HEK293 (cell line): ENCODE results near the gene GADD45G.

Source experiments
- CTCF ChIA-PET: fragments of 350-600 bp; formaldehyde crosslinking; extraction: SDS; loops from one replicate; lab custom pipeline; 2021; ENCODE audit warnings: antibody characterized with exemption; lab: Yijun Ruan, JAX
- POLR2A ChIA-PET: fragments of 300-600 bp; formaldehyde crosslinking; extraction: SDS; loops from one replicate; lab custom pipeline; 2020; ENCODE audit warnings: antibody characterized with exemption, inconsistent platforms; lab: Yijun Ruan, JAX
- H3K27ac ChIP-seq: fragments of 200-500 bp; sonication (Bioruptor generic); 2 replicates; pipeline ENCODE4 v1.5.1; 2014; ENCODE audit warnings: low read depth, low read length, control low read depth, inconsistent platforms; ENCODE audit errors: extremely low read depth
- H3K36me3 ChIP-seq, 2 experiments: fragments of 200-500 bp in 1 of 2; sonication (Bioruptor generic) in 1 of 2; 1 replicate in 1 of 2; 2 replicates in 1 of 2; pipeline ENCODE4 v1.5.1; 2014 to 2017; ENCODE audit warnings: inconsistent platforms in 2 of 2, low read length in 2 of 2; ENCODE audit not compliant: control insufficient read depth in 2 of 2, insufficient read depth in 1 of 2
- H3K4me1 ChIP-seq: fragments of 200-500 bp; sonication (Bioruptor generic); 2 replicates; pipeline ENCODE4 v1.5.1; 2014; ENCODE audit warnings: mild to moderate bottlenecking, low read length, inconsistent platforms; ENCODE audit not compliant: control insufficient read depth, insufficient read depth
- H3K4me3 ChIP-seq: 2 replicates; pipeline ENCODE4 v1.5.1; 2011; ENCODE audit warnings: low read depth, mild to moderate bottlenecking, control low read depth, low read length, moderate library complexity
- H3K9me3 ChIP-seq: fragments of 200-500 bp; sonication (Bioruptor generic); 2 replicates; pipeline ENCODE4 v1.5.1; 2014; ENCODE audit warnings: low read depth, low read length, inconsistent platforms; ENCODE audit not compliant: control insufficient read depth, insufficient read depth
- CTCF ChIP-seq: fragments of 450-650 bp; formaldehyde crosslinking; IDR thresholded peaks from 2 replicates; pipeline ENCODE4 v1.5.1; 2016; ENCODE audit warnings: missing biosample characterization, missing genetic modification characterization
- EGR2 ChIP-seq: fragments of 450-650 bp; formaldehyde crosslinking; IDR thresholded peaks from 2 replicates; pipeline ENCODE4 v1.5.1; 2016; ENCODE audit warnings: low read depth, missing biosample characterization, missing genetic modification characterization
- MEIS1 ChIP-seq: sonication (generic); formaldehyde crosslinking; IDR thresholded peaks from 2 replicates; pipeline ENCODE4 v1.8.1; 2022; ENCODE audit warnings: missing genetic modification reagents, mild to moderate bottlenecking, borderline replicate concordance
- PBX3 ChIP-seq: sonication (generic); formaldehyde crosslinking; IDR thresholded peaks from 2 replicates; pipeline ENCODE4 v1.8.1; 2022; ENCODE audit warnings: mild to moderate bottlenecking, moderate library complexity, missing genetic modification reagents
- SCRT1 ChIP-seq: fragments of 450-650 bp; formaldehyde crosslinking; IDR thresholded peaks from 2 replicates; pipeline ENCODE4 v1.5.1; 2016; ENCODE audit warnings: missing biosample characterization, missing genetic modification characterization, borderline replicate concordance
- YY2 ChIP-seq: fragments of 450-650 bp; formaldehyde crosslinking; IDR thresholded peaks from 2 replicates; pipeline ENCODE4 v1.5.1; 2016; ENCODE audit warnings: missing biosample characterization, missing genetic modification characterization
- ZNF10 ChIP-seq: fragments of 450-650 bp; formaldehyde crosslinking; IDR thresholded peaks from 2 replicates; pipeline ENCODE4 v1.5.1; 2017; ENCODE audit warnings: missing biosample characterization, missing genetic modification characterization
- ZNF146 ChIP-seq: fragments of 450-650 bp; formaldehyde crosslinking; IDR thresholded peaks from 2 replicates; pipeline ENCODE4 v1.5.1; 2016; ENCODE audit warnings: missing biosample characterization, missing genetic modification characterization
- ZNF16 ChIP-seq: fragments of 450-650 bp; formaldehyde crosslinking; IDR thresholded peaks from 2 replicates; pipeline ENCODE4 v1.5.1; 2016; ENCODE audit warnings: low read depth, missing biosample characterization, missing genetic modification characterization
- ZNF24 ChIP-seq: fragments of 450-650 bp; formaldehyde crosslinking; IDR thresholded peaks from 2 replicates; pipeline ENCODE4 v1.5.1; 2016; ENCODE audit warnings: missing biosample characterization, missing genetic modification characterization
- ZNF266 ChIP-seq: fragments of 450-650 bp; formaldehyde crosslinking; IDR thresholded peaks from 2 replicates; pipeline ENCODE4 v1.5.1; 2016; ENCODE audit warnings: missing biosample characterization, missing genetic modification characterization, low read depth
- ZNF302 ChIP-seq: fragments of 450-650 bp; formaldehyde crosslinking; IDR thresholded peaks from 2 replicates; pipeline ENCODE4 v1.5.1; 2016; ENCODE audit warnings: missing biosample characterization, missing genetic modification characterization, low read depth
- ZNF324 ChIP-seq: fragments of 450-650 bp; formaldehyde crosslinking; IDR thresholded peaks from 2 replicates; pipeline ENCODE4 v1.5.1; 2016; ENCODE audit warnings: missing biosample characterization, missing genetic modification characterization
- ZNF362 ChIP-seq: fragments of 450-650 bp; formaldehyde crosslinking; IDR thresholded peaks from 2 replicates; pipeline ENCODE4 v1.5.1; 2016; ENCODE audit warnings: missing biosample characterization, missing genetic modification characterization
- ZNF404 ChIP-seq: fragments of 450-650 bp; formaldehyde crosslinking; IDR thresholded peaks from 2 replicates; pipeline ENCODE4 v1.5.1; 2017; ENCODE audit warnings: missing biosample characterization, missing genetic modification characterization
- ZNF423 ChIP-seq: fragments of 450-650 bp; formaldehyde crosslinking; IDR thresholded peaks from 2 replicates; pipeline ENCODE4 v1.5.1; 2016; ENCODE audit warnings: missing biosample characterization, missing genetic modification characterization
- ZNF513 ChIP-seq: fragments of 450-650 bp; IDR thresholded peaks from 2 replicates; pipeline ENCODE4 v1.5.1; 2018; ENCODE audit warnings: missing biosample characterization, missing genetic modification characterization
- ZNF518A ChIP-seq: fragments of 450-650 bp; formaldehyde crosslinking; conservative IDR thresholded peaks from 2 replicates; pipeline ENCODE4 v1.5.1; 2016; ENCODE audit warnings: low read depth, missing biosample characterization, missing genetic modification characterization
- ZNF658 ChIP-seq: fragments of 450-650 bp; formaldehyde crosslinking; IDR thresholded peaks from 2 replicates; pipeline ENCODE4; 2016; ENCODE audit warnings: missing biosample characterization, missing genetic modification characterization
- ZXDB ChIP-seq: fragments of 450-650 bp; formaldehyde crosslinking; IDR thresholded peaks from 2 replicates; pipeline ENCODE4 v1.5.1; 2016; ENCODE audit warnings: missing biosample characterization, missing genetic modification characterization

The GADD45G gene

GRCh38 chr9:89600831-89601230 lies 4.0 kb upstream of the GADD45G start:
- no peaks in the 10 kb centered on the region for H3K4me1 ChIP-seq
- TF ChIP-seq ZNF423 (tag by site-specific recombination), result no peak
- no peak for TF ChIP-seq SCRT1 (tag by site-specific recombination)
- TF ChIP-seq ZNF10 (tag by site-specific recombination), result no peak
- no peak for TF ChIP-seq MEIS1 (CRISPR knock-in tag)
- TF ChIP-seq ZXDB (tag by site-specific recombination), result no peak
- no peak for TF ChIP-seq ZNF518A (tag by site-specific recombination)
- TF ChIP-seq ZNF24 (tag by site-specific recombination), result no peak
- TF ChIP-seq PBX3 (CRISPR knock-in tag), result no peak
- no peak for TF ChIP-seq ZNF146
- TF ChIP-seq ZNF266, result no peak
- TF ChIP-seq ZNF362 (tag by site-specific recombination), result no peak
- no peak for TF ChIP-seq ZNF16 (tag by site-specific recombination)
- no peak for TF ChIP-seq ZNF658
- POLR2A ChIA-PET, result interaction anchor here (1.0 kb wide), 1 partner anchor 499 kb away, joined by 3 read pairs; no protein-coding TSS in a partner anchor
- H3K9me3 ChIP-seq, result no peaks in the 10 kb centered on the region
- H3K4me3 ChIP-seq, result no peak overlapping the region
- no peak overlapping the region for H3K27ac ChIP-seq
- no peaks in the 10 kb centered on the region for H3K36me3 ChIP-seq
- CTCF ChIA-PET, result interaction anchor here (0.5 to 7.5 kb wide), 19 partner anchors 8 to 1144 kb away, joined by 3 to 234 read pairs (median 4); no protein-coding TSS in a partner anchor

GRCh38 chr9:89601306-89601705 lies 3.5 kb upstream of the GADD45G start:
- ChIA-PET POLR2A (interaction anchor here (1.0 kb wide), 1 partner anchor 498 kb away, joined by 3 read pairs; no protein-coding TSS in a partner anchor), CTCF (interaction anchor here (0.5 to 7.5 kb wide), 21 partner anchors 8 to 1143 kb away, joined by 3 to 234 read pairs (median 4); no protein-coding TSS in a partner anchor)
- H3K4me3 ChIP-seq, result no peak overlapping the region
- no peaks in the 10 kb centered on the region for H3K4me1 ChIP-seq
- H3K27ac ChIP-seq, result no peak overlapping the region
- no peaks in the 10 kb centered on the region for H3K36me3 ChIP-seq
- no peaks in the 10 kb centered on the region for H3K9me3 ChIP-seq
- no peak for TF ChIP-seq EGR2
- TF ChIP-seq ZNF518A (tag by site-specific recombination), result no peak
- TF ChIP-seq ZNF404 (tag by site-specific recombination), result no peak
- no peak for TF ChIP-seq ZNF302 (tag by site-specific recombination)
- no peak for TF ChIP-seq CTCF
- TF ChIP-seq YY2 (tag by site-specific recombination), result no peak
- TF ChIP-seq ZNF513 (tag by site-specific recombination), result no peak
- no peak for TF ChIP-seq ZNF324
